HG03097 (cell line): ENCODE measurements around the gene OTULINL.
A peak's percentile ranks its signal among the peaks of the same experiment; 100 is the strongest.

Experiments used
- ATAC-seq: cut with Tn5 transposase; IDR thresholded peaks from one replicate; pipeline ENCODE4 v1.9.1; 2021; ENCODE audit not compliant: unreplicated experiment, low FRiP score

OTULINL gene

GRCh38 chr5:14576206-14576605 is 5.4 kb upstream of the OTULINL start:
- ATAC-seq, result no peak

- no peak for ATAC-seq
Observed at GRCh38 chr5:14577079-14577725, 4.4 kb upstream of the OTULINL start.

GRCh38 chr5:14577971-14578370 is 3.6 kb upstream of the OTULINL start:
- no peak for ATAC-seq

- ATAC-seq, result no peak
Observed at GRCh38 chr5:14579246-14579645, 2.3 kb upstream of the OTULINL start.

- ATAC-seq, result no peak
Observed at GRCh38 chr5:14579731-14580397, 1.7 kb upstream of the OTULINL start.

GRCh38 chr5:14580398-14581034 is 1.1 kb upstream of the OTULINL start:
- no peak for ATAC-seq

- ATAC-seq, result peak; percentile 64
Observed at GRCh38 chr5:14581891-14582796, 552 bp downstream of the OTULINL start.

GRCh38 chr5:14582797-14583137 is 1.2 kb downstream of the OTULINL start:
- no peak for ATAC-seq

- no peak for ATAC-seq
Observed at GRCh38 chr5:14584848-14585247, 3.3 kb downstream of the OTULINL start.

- ATAC-seq, result no peak
Observed at GRCh38 chr5:14587150-14587549, 5.6 kb downstream of the OTULINL start.

GRCh38 chr5:14588145-14588544 is 6.6 kb downstream of the OTULINL start:
- no peak for ATAC-seq

- no peak for ATAC-seq
Observed at GRCh38 chr5:14588758-14589543, 7.4 kb downstream of the OTULINL start.

GRCh38 chr5:14590949-14591348 is 9.4 kb downstream of the OTULINL start:
- no peak for ATAC-seq

- no peak for ATAC-seq
Observed at GRCh38 chr5:14591548-14591947, 10.0 kb downstream of the OTULINL start.

GRCh38 chr5:14593326-14594021 is 11.9 kb downstream of the OTULINL start:
- no peak for ATAC-seq

- ATAC-seq, result no peak
Observed at GRCh38 chr5:14594378-14595074, 12.9 kb downstream of the OTULINL start.

GRCh38 chr5:14595189-14595588 is 13.6 kb downstream of the OTULINL start:
- ATAC-seq, result peak; percentile 74

GRCh38 chr5:14595891-14596290 is 14.3 kb downstream of the OTULINL start:
- ATAC-seq, result no peak

- ATAC-seq, result no peak
Observed at GRCh38 chr5:14597080-14597479, 15.5 kb downstream of the OTULINL start.
